Mucosa of descending colon (tissue), 3 donors: Measurements from ENCODE around the gene C6orf120. TPM values are rescaled to one million over a fixed set of nuclear protein-coding genes. Genes with fewer than 3 reads are reported as not detected.

ENCODE experiments used
- ATAC-seq: fragments of 200-7000 bp; cut with Tn5 transposase; one replicate; pipeline ENCODE4 v1.9.1; 2020; ENCODE audit warnings: mild to moderate bottlenecking, moderate library complexity
- DNase-seq, 3 donors: peaks; one replicate each; pipeline ENCODE4 v3.0.0-alpha.2; 2020
- H3K36me3 ChIP-seq: fragments of 200-600 bp; one replicate; pipeline ENCODE4 v1.8.0; 2021; ENCODE audit warnings: low read depth, mild to moderate bottlenecking
- H3K4me1 ChIP-seq: fragments of 200-600 bp; one replicate; pipeline ENCODE4 v1.8.0; 2021; ENCODE audit warnings: low read depth, mild to moderate bottlenecking
- H3K4me3 ChIP-seq: fragments of 200-600 bp; one replicate; pipeline ENCODE4 v1.8.0; 2021; ENCODE audit warnings: mild to moderate bottlenecking
- H3K9me3 ChIP-seq: fragments of 200-600 bp; one replicate; pipeline ENCODE4 v1.8.0; 2021; ENCODE audit warnings: mild to moderate bottlenecking
- CTCF ChIP-seq: fragments of 200-600 bp; IDR thresholded peaks from one replicate; pipeline ENCODE4 v1.8.0; 2022; ENCODE audit warnings: antibody characterized with exemption, mild to moderate bottlenecking
- intact Hi-C, 2 donors: fragments of 100-400 bp; cut with DNase I in 1 of 2; cut with micrococcal nuclease in 1 of 2; formaldehyde crosslinking; loops; one replicate each; pipeline versions ENCODE4 v1.11.0 to v1.11.1; 2022; cut with DNase I, micrococcal nuclease
- long read RNA-seq, 2 donors: library from polyadenylated mRNA; unstranded; transcript quantifications; one replicate each; pipeline ENCODE4 v2.0.0, GENCODE V29; 2019 to 2021
- total RNA-seq, 3 donors: library from RNA; stranded (reverse); fragmentation: NEBNext Ultra II Directional in 2 of 3; extraction: Animal tissue kit (Norgen Biotek cat#: 25700) in 2 of 3; gene quantifications; one replicate each; pipeline versions ENCODE4 v1.2.1 to v1.2.4, GENCODE V29; 2021 to 2023
- donor health status: DM: no; HTN: no; CAD: no; lungs with moderate emphysema.
- donor health status: DM: no; HTN: no; CAD: no.
- donor health status: DM: no; HTN: yes; CAD: no.

Gene C6orf120
- 10 to 100 TPM; 25.3 to 28.7 (median 27.5) TPM for total RNA-seq
- long read RNA-seq, donor 1, transcript C6orf120-201 (1 exons, 2,667 nt): major isoform, 45 of 46 reads
- long read RNA-seq, donor 1, partial matches to known transcripts: 0 of 46 reads
- long read RNA-seq, donor 1, other reads (novel, unspliced or antisense): 1 of 46 reads
- long read RNA-seq, donor 2, transcript C6orf120-201 (1 exons, 2,667 nt): major isoform, 21 of 21 reads
- long read RNA-seq, donor 2, partial matches to known transcripts: 0 of 21 reads
- long read RNA-seq, donor 2, other reads (novel, unspliced or antisense): 0 of 21 reads

- peak; percentile 97 for ATAC-seq
- intact Hi-C loops: no loop called here
- Histone ChIP-seq H3K4me3 (peak within 1 kb of the TSS; percentile 92), H3K9me3 (no peaks in the 10 kb centered on the region), H3K36me3 (no peaks in the 10 kb centered on the region), H3K4me1 (peaks cover 34% of the 10 kb centered on the region)
- peak; percentile 10 for TF ChIP-seq CTCF
- DNase-seq: peak; percentile 98 to 99 (median 98)
Measured at GRCh38 chr6:169701954-169702839, at the start of gene C6orf120, which contains the start of gene WDR27. TSS of gene C6orf120 (plus strand) at chr6:169702126. CDS start at chr6:169702460, 334 bp downstream. TSS of gene WDR27 (minus strand) at chr6:169702029. CDS start at chr6:169689005, 13,024 bp downstream.

GRCh38 chr6:169652896-169653295 lies 49.0 kb upstream of the C6orf120 start:
- Histone ChIP-seq H3K9me3 (no peaks in the 10 kb centered on the region), H3K4me3 (no peak overlapping the region), H3K36me3 (peaks cover 4% of the 10 kb centered on the region), H3K4me1 (no peaks in the 10 kb centered on the region)
- intact Hi-C loops: no loop called here
- DNase-seq (no peak), ATAC-seq (no peak)
- no peak for TF ChIP-seq CTCF

- intact Hi-C loops: no loop called here
- TF ChIP-seq CTCF: no peak
- Histone ChIP-seq H3K9me3 (no peaks in the 10 kb centered on the region), H3K4me3 (no peak overlapping the region), H3K36me3 (peaks cover 4% of the 10 kb centered on the region), H3K4me1 (no peaks in the 10 kb centered on the region)
- DNase-seq (no peak), ATAC-seq (no peak)
Measured at GRCh38 chr6:169653691-169654090, 48.2 kb upstream of the C6orf120 start.

- ATAC-seq (peak; percentile 99), DNase-seq (peak; percentile 66 to 87 (median 80))
- H3K4me1 ChIP-seq: no peaks in the 10 kb centered on the region
- intact Hi-C loops: no loop called here
- no peak for TF ChIP-seq CTCF
- peaks cover 4% of the 10 kb centered on the region for H3K36me3 ChIP-seq
- H3K9me3 ChIP-seq: no peaks in the 10 kb centered on the region
- H3K4me3 ChIP-seq: no peak overlapping the region
Measured at GRCh38 chr6:169654598-169655391, 47.1 kb upstream of the C6orf120 start.

- no peak for ATAC-seq
- H3K36me3 ChIP-seq: peaks cover 4% of the 10 kb centered on the region
- DNase-seq: no peak
- no peak overlapping the region for H3K4me3 ChIP-seq
- no peaks in the 10 kb centered on the region for H3K9me3 ChIP-seq
- H3K4me1 ChIP-seq: no peaks in the 10 kb centered on the region
- TF ChIP-seq CTCF: no peak
- intact Hi-C loops: no loop called here
Measured at GRCh38 chr6:169656546-169657283, 45.2 kb upstream of the C6orf120 start.
